Activated CD8-positive, alpha-beta memory T cell treated with anti-CD3 and anti-CD28 coated beads, Interleukin-2, amount 50 U/mL, for 4 hours (primary cell): Measurements from ENCODE around the gene HIF3A.
"Not testable (repeated sequence)": the region's sequence is repeated elsewhere in the genome, so short reads cannot be mapped to it uniquely, and the experiment has no call there.

Source experiments
- DNase-seq: peaks from one replicate; pipeline ENCODE4 v3.0.0-alpha.2; 2020

Gene HIF3A

GRCh38 chr19:46294494-46294893 is 2.3 kb upstream of the HIF3A start:
- DNase-seq = no peak

- no peak for DNase-seq
Observed at GRCh38 chr19:46295401-46296201, 1.2 kb upstream of the HIF3A start.

GRCh38 chr19:46296202-46296480 is 701 bp upstream of the HIF3A start:
- no peak for DNase-seq

- no peak for DNase-seq
Observed at GRCh38 chr19:46297700-46298478, 1.0 kb downstream of the HIF3A start.

GRCh38 chr19:46298479-46299003 is 1.7 kb downstream of the HIF3A start:
- DNase-seq = no peak

- no peak for DNase-seq
Observed at GRCh38 chr19:46299004-46299509, 2.2 kb downstream of the HIF3A start.

GRCh38 chr19:46299695-46300094 is 2.9 kb downstream of the HIF3A start:
- no peak for DNase-seq

GRCh38 chr19:46303322-46303690 is 6.5 kb downstream of the HIF3A start:
- no peak for DNase-seq

GRCh38 chr19:46303691-46304397 is 7.0 kb downstream of the HIF3A start:
- no peak for DNase-seq

- no peak for DNase-seq
Observed at GRCh38 chr19:46306501-46306900, 9.7 kb downstream of the HIF3A start.

- no peak for DNase-seq
Observed at GRCh38 chr19:46308510-46308909, 11.7 kb downstream of the HIF3A start.

GRCh38 chr19:46309056-46309455 is 12.2 kb downstream of the HIF3A start:
- no peak for DNase-seq

- no peak for DNase-seq
Observed at GRCh38 chr19:46311444-46311843, 14.6 kb downstream of the HIF3A start.

- DNase-seq = not testable (repeated sequence)
Observed at GRCh38 chr19:46313540-46314469, 17.0 kb downstream of the HIF3A start.

- DNase-seq = no peak
Observed at GRCh38 chr19:46317339-46317738, 20.5 kb downstream of the HIF3A start.

- no peak for DNase-seq
Observed at GRCh38 chr19:46319613-46320012, 22.8 kb downstream of the HIF3A start.

- no peak for DNase-seq
Observed at GRCh38 chr19:46320559-46320958, 23.7 kb downstream of the HIF3A start.

GRCh38 chr19:46321653-46322052 is 24.8 kb downstream of the HIF3A start:
- no peak for DNase-seq

GRCh38 chr19:46323227-46323626 is 26.4 kb downstream of the HIF3A start:
- not testable (repeated sequence) for DNase-seq

GRCh38 chr19:46324277-46324676 is 27.4 kb downstream of the HIF3A start:
- DNase-seq = no peak

- DNase-seq = no peak
Observed at GRCh38 chr19:46326608-46327007, 29.8 kb downstream of the HIF3A start.

- DNase-seq = no peak
Observed at GRCh38 chr19:46328079-46328478, 31.2 kb downstream of the HIF3A start.
